Hepatocyte (in vitro differentiated cells): ENCODE results near the gene OSBPL6.

Experiments used
- CTCF ChIP-seq: fragments of 200-600 bp; sonication (generic); IDR thresholded peaks from 2 replicates; pipeline ENCODE4 v1.5.1; 2016; ENCODE audit warnings: antibody characterized with exemption, mild to moderate bottlenecking; ENCODE audit not compliant: poor library complexity
- EZH2 ChIP-seq: fragments of 200-600 bp; sonication (generic); IDR thresholded peaks from 2 replicates; pipeline ENCODE4 v1.6.1; 2016; ENCODE audit warnings: antibody characterized with exemption, mild to moderate bottlenecking, borderline replicate concordance
- EZH2phosphoT487 ChIP-seq: fragments of 200-600 bp; sonication (generic); IDR thresholded peaks from one replicate; pipeline ENCODE4 v1.6.1; 2018; ENCODE audit warnings: antibody characterized with exemption, mild to moderate bottlenecking, low read depth, moderate library complexity; ENCODE audit not compliant: unreplicated experiment, severe bottlenecking

- no peak for TF ChIP-seq CTCF
- no peak for TF ChIP-seq EZH2
- TF ChIP-seq EZH2phosphoT487 = no peak
Observed at GRCh38 chr2:178441426-178441825, 247.1 kb downstream of the OSBPL6 start.
